ENCODE results near the gene CAPNS2.
"Not testable (repeated sequence)": the region's sequence is repeated elsewhere in the genome, so short reads cannot be mapped to it uniquely, and the experiment has no call there.

DNA sequence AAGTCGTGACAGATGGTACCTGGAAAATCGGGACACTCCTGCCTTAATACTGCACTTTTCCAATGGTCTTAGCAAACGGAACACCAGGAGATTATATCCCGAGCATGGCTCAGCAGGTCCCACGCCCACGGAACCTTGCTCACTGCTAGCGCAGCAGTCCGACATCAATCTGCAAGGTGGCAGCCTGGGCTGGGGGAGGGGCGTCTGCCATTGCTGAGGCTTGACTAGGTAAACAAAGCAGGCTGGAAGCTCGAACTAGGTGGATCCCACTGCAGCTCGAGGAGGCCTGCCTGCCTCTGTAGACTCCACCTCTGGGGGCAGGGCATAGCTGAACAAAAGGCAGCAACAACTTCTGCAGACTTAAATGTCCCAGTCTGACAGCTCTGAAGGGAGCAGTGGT lies 49.2 kb downstream of the CAPNS2 start:
- TF ChIP-seq POLR2A (IDR thresholded peaks at IDR 0.05; ENCODE audit: low read depth); POLR2AphosphoS5 (IDR thresholded peaks at IDR 0.05): not testable (repeated sequence)
- TF ChIP-seq, protein P1, sequence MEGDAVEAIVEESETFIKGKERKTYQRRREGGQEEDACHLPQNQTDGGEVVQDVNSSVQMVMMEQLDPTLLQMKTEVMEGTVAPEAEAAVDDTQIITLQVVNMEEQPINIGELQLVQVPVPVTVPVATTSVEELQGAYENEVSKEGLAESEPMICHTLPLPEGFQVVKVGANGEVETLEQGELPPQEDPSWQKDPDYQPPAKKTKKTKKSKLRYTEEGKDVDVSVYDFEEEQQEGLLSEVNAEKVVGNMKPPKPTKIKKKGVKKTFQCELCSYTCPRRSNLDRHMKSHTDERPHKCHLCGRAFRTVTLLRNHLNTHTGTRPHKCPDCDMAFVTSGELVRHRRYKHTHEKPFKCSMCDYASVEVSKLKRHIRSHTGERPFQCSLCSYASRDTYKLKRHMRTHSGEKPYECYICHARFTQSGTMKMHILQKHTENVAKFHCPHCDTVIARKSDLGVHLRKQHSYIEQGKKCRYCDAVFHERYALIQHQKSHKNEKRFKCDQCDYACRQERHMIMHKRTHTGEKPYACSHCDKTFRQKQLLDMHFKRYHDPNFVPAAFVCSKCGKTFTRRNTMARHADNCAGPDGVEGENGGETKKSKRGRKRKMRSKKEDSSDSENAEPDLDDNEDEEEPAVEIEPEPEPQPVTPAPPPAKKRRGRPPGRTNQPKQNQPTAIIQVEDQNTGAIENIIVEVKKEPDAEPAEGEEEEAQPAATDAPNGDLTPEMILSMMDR (IDR thresholded peaks at IDR 0.05) = not testable (repeated sequence)

Measured in esophagus muscularis mucosa (tissue), 3 donors.